IMR-90 (cell line): Measurements from ENCODE around the gene UBE2L3. TPM values are rescaled to one million over a fixed set of nuclear protein-coding genes. Genes with fewer than 3 reads are reported as not detected.

Source experiments
- ATAC-seq: fragments of 200-7000 bp; cut with Tn5 transposase; 2 replicates; pipeline ENCODE4 v1.9.1; 2020; ENCODE audit warnings: low read depth, mild to moderate bottlenecking, moderate library complexity
- BruUV-seq: library from RNA; stranded (reverse); fragments of 400-500 nt; replicated peaks from 2 replicates; lab custom pipeline; 2021; lab: Mats Ljungman, UMichigan
- CTCF ChIA-PET: fragments of 300-600 bp; formaldehyde crosslinking; extraction: SDS; loops from one replicate; lab custom pipeline; 2021; ENCODE audit warnings: antibody characterized with exemption; lab: Yijun Ruan, JAX
- POLR2A ChIA-PET: fragments of 300-600 bp; sonication (Branson Sonifier 250); formaldehyde crosslinking; loops from one replicate; lab custom pipeline; 2022; ENCODE audit warnings: antibody characterized with exemption; ENCODE audit not compliant: unreplicated experiment; lab: Charles Lee
- DNase-seq: peaks from one replicate; pipeline ENCODE4 v3.0.0; 2013
- H2AFZ ChIP-seq: replicated peaks from 2 replicates; pipeline ENCODE3; 2013; ENCODE audit warnings: low read length, mild to moderate bottlenecking; ENCODE audit not compliant: poor library complexity
- H2AK5ac ChIP-seq: 2 replicates; pipeline ENCODE4 v1.6.1; 2013; ENCODE audit warnings: low read depth, low read length, inconsistent platforms
- H2AK9ac ChIP-seq: replicated peaks from 2 replicates; pipeline ENCODE3; 2013; ENCODE audit warnings: mild to moderate bottlenecking, low read depth, low read length, moderate library complexity; ENCODE audit not compliant: poor library complexity
- H2BK120ac ChIP-seq: 2 replicates; pipeline ENCODE4 v1.6.1; 2013; ENCODE audit warnings: low read depth, low read length, inconsistent platforms
- H2BK15ac ChIP-seq: 3 replicates; pipeline ENCODE4 v1.6.1; 2013; ENCODE audit warnings: low read depth, low read length, inconsistent platforms
- H2BK20ac ChIP-seq: 2 replicates; pipeline ENCODE4 v1.6.1; 2013; ENCODE audit warnings: low read depth, mild to moderate bottlenecking, inconsistent platforms, low read length, moderate library complexity
- H2BK5ac ChIP-seq: 2 replicates; pipeline ENCODE4 v1.6.1; 2013; ENCODE audit warnings: mild to moderate bottlenecking, low read depth, low read length, inconsistent platforms; ENCODE audit not compliant: poor library complexity, severe bottlenecking
- H3K14ac ChIP-seq: replicated peaks from 2 replicates; pipeline ENCODE4 v1.6.1; 2013; ENCODE audit warnings: low read depth, low read length, inconsistent platforms
- H3K18ac ChIP-seq: 2 replicates; pipeline ENCODE4 v1.6.1; 2013; ENCODE audit warnings: low read depth, low read length, control low read depth
- H3K23ac ChIP-seq: 2 replicates; pipeline ENCODE4 v1.6.1; 2013; ENCODE audit warnings: low read depth, low read length, inconsistent platforms
- H3K27ac ChIP-seq: 2 replicates; pipeline ENCODE4 v1.5.1; 2013; ENCODE audit warnings: mild to moderate bottlenecking, control low read depth, low read length; ENCODE audit not compliant: insufficient read depth
- H3K27me3 ChIP-seq: 2 replicates; pipeline ENCODE4 v1.6.1; 2013; ENCODE audit warnings: low read length; ENCODE audit not compliant: control insufficient read depth, insufficient read depth
- H3K36me3 ChIP-seq: 2 replicates; pipeline ENCODE4 v1.6.1; 2013; ENCODE audit warnings: low read length, mixed read lengths; ENCODE audit not compliant: control insufficient read depth, insufficient read depth
- H3K4ac ChIP-seq: 2 replicates; pipeline ENCODE4 v1.6.1; 2013; ENCODE audit warnings: low read depth, low read length, inconsistent platforms
- H3K4me1 ChIP-seq: 2 replicates; pipeline ENCODE4 v1.6.1; 2013; ENCODE audit warnings: low read length, mixed read lengths; ENCODE audit not compliant: control insufficient read depth, insufficient read depth
- H3K4me2 ChIP-seq: 2 replicates; pipeline ENCODE4 v1.6.1; 2013; ENCODE audit warnings: low read depth, mild to moderate bottlenecking, control low read depth, low read length, moderate library complexity
- H3K4me3 ChIP-seq: 2 replicates; pipeline ENCODE4 v1.5.1; 2013; ENCODE audit warnings: low read depth, mild to moderate bottlenecking, control low read depth, low read length, moderate library complexity; ENCODE audit not compliant: insufficient read depth
- H3K56ac ChIP-seq: 2 replicates; pipeline ENCODE4 v1.6.1; 2013; ENCODE audit warnings: low read length, inconsistent platforms; ENCODE audit not compliant: insufficient read depth; ENCODE audit errors: extremely low read depth
- H3K79me1 ChIP-seq, 2 experiments: 2 replicates each; pipeline ENCODE4 v1.6.1; 2013; ENCODE audit warnings: low read length in 2 of 2, inconsistent platforms in 1 of 2, low read depth in 1 of 2
- H3K9ac ChIP-seq: 2 replicates; pipeline ENCODE4 v1.6.1; 2013; ENCODE audit warnings: low read depth, low read length, control low read depth
- H3K9me1 ChIP-seq: 2 replicates; pipeline ENCODE4 v1.6.1; 2013; ENCODE audit warnings: low read length, inconsistent platforms; ENCODE audit not compliant: insufficient read depth
- H3K9me3 ChIP-seq: 2 replicates; pipeline ENCODE4 v1.6.1; 2013; ENCODE audit warnings: low read length; ENCODE audit not compliant: control insufficient read depth, insufficient read depth
- H4K20me1 ChIP-seq: 2 replicates; pipeline ENCODE4 v1.6.1; 2013; ENCODE audit warnings: low read length, inconsistent platforms; ENCODE audit not compliant: insufficient read depth
- H4K5ac ChIP-seq: 2 replicates; pipeline ENCODE4 v1.6.1; 2013; ENCODE audit warnings: mild to moderate bottlenecking, low read depth, low read length, control low read depth
- H4K8ac ChIP-seq, 2 experiments: 2 replicates each; pipeline ENCODE4 v1.6.1; 2013; ENCODE audit warnings: low read depth in 2 of 2, low read length in 2 of 2, control low read depth in 1 of 2, inconsistent platforms in 1 of 2
- H4K91ac ChIP-seq: 2 replicates; pipeline ENCODE4 v1.6.1; 2013; ENCODE audit warnings: low read depth, low read length, inconsistent platforms; ENCODE audit not compliant: insufficient read depth
- CEBPB ChIP-seq: IDR thresholded peaks from 2 replicates; pipeline ENCODE4 v1.6.1; 2012; ENCODE audit warnings: low read depth, low read length, improper control_type of control experiment
- CTCF ChIP-seq: conservative IDR thresholded peaks from 2 replicates; pipeline ENCODE4 v1.5.1; 2012; ENCODE audit warnings: mild to moderate bottlenecking, low read depth, low read length, improper control_type of control experiment
- ELK1 ChIP-seq: fragments of 150-350 bp; IDR thresholded peaks from 2 replicates; pipeline ENCODE4 v1.6.1; 2016; ENCODE audit warnings: low read depth, mild to moderate bottlenecking, low read length, moderate library complexity, borderline replicate concordance
- FOS ChIP-seq: fragments of 150-350 bp; IDR thresholded peaks from 2 replicates; pipeline ENCODE4 v1.6.1; 2016; ENCODE audit warnings: low read depth, low read length
- MAFK ChIP-seq: IDR thresholded peaks from 2 replicates; pipeline ENCODE4 v1.6.1; 2012; ENCODE audit warnings: low read depth, low read length, improper control_type of control experiment
- MAZ ChIP-seq: IDR thresholded peaks from 2 replicates; pipeline ENCODE4 v1.6.1; 2012; ENCODE audit warnings: low read depth, mild to moderate bottlenecking, low read length, improper control_type of control experiment, moderate library complexity, borderline replicate concordance
- RCOR1 ChIP-seq: IDR thresholded peaks from 2 replicates; pipeline ENCODE4 v1.6.1; 2012; ENCODE audit warnings: mild to moderate bottlenecking, low read length, improper control_type of control experiment; ENCODE audit not compliant: insufficient replicate concordance
- RFX5 ChIP-seq: IDR thresholded peaks from 2 replicates; pipeline ENCODE4 v1.8.0; 2012; ENCODE audit warnings: low read depth, mild to moderate bottlenecking, low read length, moderate library complexity
- SMC3 ChIP-seq: fragments of 150-350 bp; IDR thresholded peaks from 2 replicates; pipeline ENCODE4 v1.6.1; 2016; ENCODE audit warnings: low read depth, mild to moderate bottlenecking, antibody characterized with exemption, low read length, moderate library complexity
- USF2 ChIP-seq: fragments of 150-350 bp; IDR thresholded peaks from 2 replicates; pipeline ENCODE4 v1.6.1; 2017; ENCODE audit warnings: mild to moderate bottlenecking, antibody characterized with exemption, low read length, low read depth
- WGBS, 2 experiments: methylation state at CpG; one replicate each; pipeline versions ENCODE4 v1.1.5 to v1.1.7; 2013; ENCODE audit warnings: missing lambda C conversion rate in 2 of 2; ENCODE audit not compliant: insufficient read length in 1 of 2; ENCODE audit errors: extremely low coverage in 2 of 2; 5-methylcytosine and 5-hydroxymethylcytosine counted together
- dilution Hi-C: fragments of 300-500 bp; cut with HindIII; formaldehyde crosslinking; loops from one replicate; pipeline ENCODE4 v1.14.3; 2018; ENCODE audit warnings: low sequenced_read_pairs; ENCODE audit not compliant: unreplicated experiment
- in situ Hi-C: fragments of 300-500 bp; cut with MboI; formaldehyde crosslinking; loops from 3 replicates; pipeline ENCODE4 v1.14.3; 2019; ENCODE audit warnings: low sequenced_read_pairs, inconsistent platforms, mixed read lengths
- intact Hi-C: fragments of 100-400 bp; cut with micrococcal nuclease; formaldehyde crosslinking; loops from 2 replicates; pipeline ENCODE4 v1.10.0; 2022
- polyA plus RNA-seq, 3 experiments: library from polyadenylated mRNA; depleted of rRNA; stranded (reverse); fragments of >200 nt; gene quantifications; 2 replicates each; pipeline ENCODE4 v1.2.3, GENCODE V29; 2012; ENCODE audit warnings: low replicate concordance in 1 of 3
- total RNA-seq: library from RNA; depleted of rRNA; stranded (reverse); fragments of >200 nt; gene quantifications from 2 replicates; pipeline ENCODE4 v1.2.3, GENCODE V29; 2012

UBE2L3 gene
- total and polyA plus RNA-seq, 2 of the 4 experiments (the other 2 are of a cell fraction) = 29.0 to 72.9 TPM

GRCh38 chr22:21636629-21637218, 69.2 kb downstream of the UBE2L3 start:
- DNase-seq = no peak
- H3K27ac ChIP-seq = no peak overlapping the region
- H3K9me1 ChIP-seq = peaks cover 3% of the 10 kb centered on the region; the same call in 1 of the 2 replicates
- BruUV-seq = no TSS peak
- no peak overlapping the region for H2AK9ac ChIP-seq
- H3K4me3 ChIP-seq = no peak overlapping the region
- no peaks in the 10 kb centered on the region for H3K79me1 ChIP-seq
- no peak for TF ChIP-seq MAFK
- no peak for TF ChIP-seq SMC3
- TF ChIP-seq CTCF = no peak
- TF ChIP-seq CEBPB = no peak
- no peak for TF ChIP-seq RCOR1
- no peak for TF ChIP-seq MAZ
- no peak for TF ChIP-seq RFX5
- no peak for TF ChIP-seq USF2
- TF ChIP-seq FOS = no peak
- no peak for TF ChIP-seq ELK1
- no peak overlapping the region for H2BK5ac ChIP-seq
- CTCF ChIA-PET = no interaction called here
- no peak overlapping the region for H3K18ac ChIP-seq
- no peak overlapping the region for H3K14ac ChIP-seq
- no peaks in the 10 kb centered on the region for H3K4me1 ChIP-seq
- no peaks in the 10 kb centered on the region; the same call in 1 of the 2 replicates for H4K20me1 ChIP-seq
- H3K27me3 ChIP-seq = no peaks in the 10 kb centered on the region
- no peak overlapping the region for H3K56ac ChIP-seq
- H3K9ac ChIP-seq = no peak overlapping the region
- WGBS, 2 experiments = 93% methylated on average over 5 of the region's 17 CpGs; no CpG with 5 or more reads in 1 of the 2 experiments
- no peak overlapping the region for H4K8ac ChIP-seq
- no peak overlapping the region for H2BK20ac ChIP-seq
- no peak overlapping the region for H3K4me2 ChIP-seq
- no peak overlapping the region for H3K23ac ChIP-seq
- H3K36me3 ChIP-seq = no peaks in the 10 kb centered on the region
- no peak overlapping the region for H4K91ac ChIP-seq
- in situ Hi-C loops = no loop called here
- no peaks in the 10 kb centered on the region for H3K9me3 ChIP-seq
- no peak overlapping the region for H2AFZ ChIP-seq
- no peak overlapping the region for H2AK5ac ChIP-seq
- no peak overlapping the region for H4K5ac ChIP-seq
- no peak overlapping the region for H2BK120ac ChIP-seq
- dilution Hi-C loops = no loop called here
- POLR2A ChIA-PET = no interaction called here
- ATAC-seq = no peak
- no peak overlapping the region for H3K4ac ChIP-seq
- no peak overlapping the region for H2BK15ac ChIP-seq
- intact Hi-C loops = no loop called here
